ENCODE data around the gene ARHGEF33. TPM values are rescaled to one million over a fixed set of nuclear protein-coding genes. Genes with fewer than 3 reads are reported as not detected.

ARHGEF33 gene
- 0.32 and 0.36 TPM in 2 replicates for polyA plus RNA-seq (2011; rRNA removed)
- polyA minus RNA-seq (2011; rRNA and poly(A)+ RNA removed) = 0.23 and 0.39 TPM in 2 replicates

- DNase-seq (ENCODE audit: low read depth, low spot score) = no peak
- Histone ChIP-seq H3K27ac (ENCODE audit: low read depth, low read length) (no peak within 1 kb of the TSS), H3K4me3 (ENCODE audit: low read depth, low read length) (no peak within 1 kb of the TSS), H3K9me3 (ENCODE audit: control insufficient read depth, insufficient read depth, low read length) (no peaks in the 10 kb centered on the region), H3K27me3 (ENCODE audit: control insufficient read depth, insufficient read depth, low read length) (no peaks in the 10 kb centered on the region)
- no peak for TF ChIP-seq CTCF (IDR thresholded peaks at IDR 0.05; ENCODE audit: low read depth, low read length)
- CTCF ChIA-PET = interaction anchor here (0.6 kb wide), 1 partner anchor 16 kb away, joined by 6 read pairs; no protein-coding TSS in a partner anchor
- POLR2A ChIA-PET = no interaction called here
Observed at GRCh38 chr2:38889575-38889974, at the start of gene ARHGEF33. TSS of gene ARHGEF33 (plus strand) at chr2:38889875. CDS start at chr2:38919448, 29,573 bp downstream.

GRCh38 chr2:38850045-38850444 is 39.6 kb upstream of the ARHGEF33 start:
- no peak for TF ChIP-seq CTCF (IDR thresholded peaks at IDR 0.05; ENCODE audit: low read depth, low read length)
- no peaks in the 10 kb centered on the region for H3K27me3 ChIP-seq (ENCODE audit: control insufficient read depth, insufficient read depth, low read length)
- DNase-seq (ENCODE audit: low read depth, low spot score) = no peak
- H3K27ac ChIP-seq (ENCODE audit: low read depth, low read length) = no peak overlapping the region
- ChIA-PET CTCF (interaction anchor here (1.5 kb wide), 1 partner anchor 15 kb away, joined by 3 read pairs; no protein-coding TSS in a partner anchor), POLR2A (no interaction called here)
- no peak overlapping the region for H3K4me3 ChIP-seq (ENCODE audit: low read depth, low read length)
- no peaks in the 10 kb centered on the region for H3K9me3 ChIP-seq (ENCODE audit: control insufficient read depth, insufficient read depth, low read length)

GRCh38 chr2:38856165-38856564 is 33.5 kb upstream of the ARHGEF33 start:
- no peak for TF ChIP-seq CTCF (IDR thresholded peaks at IDR 0.05; ENCODE audit: low read depth, low read length)
- ChIA-PET CTCF (interaction anchor here (0.7 to 1.4 kb wide), 3 partner anchors 21 to 373 kb away, joined by 3 to 7 read pairs (median 3); no protein-coding TSS in a partner anchor), POLR2A (interaction anchor here (0.7 to 1.5 kb wide), 2 partner anchors 105 to 347 kb away, joined by 5 to 6 read pairs; partner anchors contain the start of gene SRSF7)
- no peaks in the 10 kb centered on the region for H3K27me3 ChIP-seq (ENCODE audit: control insufficient read depth, insufficient read depth, low read length)
- no peaks in the 10 kb centered on the region for H3K9me3 ChIP-seq (ENCODE audit: control insufficient read depth, insufficient read depth, low read length)
- H3K27ac ChIP-seq (ENCODE audit: low read depth, low read length) = no peak overlapping the region
- DNase-seq (ENCODE audit: low read depth, low spot score) = peak; percentile 2
- H3K4me3 ChIP-seq (ENCODE audit: low read depth, low read length) = no peak overlapping the region

GRCh38 chr2:38862476-38862875 is 27.2 kb upstream of the ARHGEF33 start:
- ChIA-PET POLR2A (no interaction called here), CTCF (no interaction called here)
- no peak for TF ChIP-seq CTCF (IDR thresholded peaks at IDR 0.05; ENCODE audit: low read depth, low read length)
- Histone ChIP-seq H3K4me3 (ENCODE audit: low read depth, low read length) (no peak overlapping the region), H3K27ac (ENCODE audit: low read depth, low read length) (no peak overlapping the region), H3K27me3 (ENCODE audit: control insufficient read depth, insufficient read depth, low read length) (no peaks in the 10 kb centered on the region), H3K9me3 (ENCODE audit: control insufficient read depth, insufficient read depth, low read length) (no peaks in the 10 kb centered on the region)
- DNase-seq (ENCODE audit: low read depth, low spot score) = no peak

- Histone ChIP-seq H3K9me3 (ENCODE audit: control insufficient read depth, insufficient read depth, low read length) (no peaks in the 10 kb centered on the region), H3K4me3 (ENCODE audit: low read depth, low read length) (no peak overlapping the region), H3K27ac (ENCODE audit: low read depth, low read length) (no peak overlapping the region), H3K27me3 (ENCODE audit: control insufficient read depth, insufficient read depth, low read length) (no peaks in the 10 kb centered on the region)
- no peak for TF ChIP-seq CTCF (IDR thresholded peaks at IDR 0.05; ENCODE audit: low read depth, low read length)
- DNase-seq (ENCODE audit: low read depth, low spot score) = no peak
- CTCF ChIA-PET = no interaction called here
- POLR2A ChIA-PET = no interaction called here
Observed at GRCh38 chr2:38863061-38863695, 26.5 kb upstream of the ARHGEF33 start.
